Gastroesophageal sphincter (tissue), 3 donors: Measurements from ENCODE around the gene PGBD5.

Source experiments
- EP300 ChIP-seq: sonication (generic); formaldehyde crosslinking; IDR thresholded peaks from one replicate; pipeline ENCODE4 v1.6.1; 2017; ENCODE audit warnings: antibody characterized with exemption, mild to moderate bottlenecking
- TF ChIP-seq, protein P1 (sequence below), 4 experiments: fragments of 200-600 bp in 2 of 4; fragments of 450-650 bp in 2 of 4; sonication (generic) in 1 of 4; IDR thresholded peaks; one replicate each; pipeline ENCODE4 v1.5.1; 2017 to 2019; ENCODE audit warnings: antibody characterized with exemption in 4 of 4, mild to moderate bottlenecking in 2 of 4, moderate library complexity in 2 of 4

DNA sequence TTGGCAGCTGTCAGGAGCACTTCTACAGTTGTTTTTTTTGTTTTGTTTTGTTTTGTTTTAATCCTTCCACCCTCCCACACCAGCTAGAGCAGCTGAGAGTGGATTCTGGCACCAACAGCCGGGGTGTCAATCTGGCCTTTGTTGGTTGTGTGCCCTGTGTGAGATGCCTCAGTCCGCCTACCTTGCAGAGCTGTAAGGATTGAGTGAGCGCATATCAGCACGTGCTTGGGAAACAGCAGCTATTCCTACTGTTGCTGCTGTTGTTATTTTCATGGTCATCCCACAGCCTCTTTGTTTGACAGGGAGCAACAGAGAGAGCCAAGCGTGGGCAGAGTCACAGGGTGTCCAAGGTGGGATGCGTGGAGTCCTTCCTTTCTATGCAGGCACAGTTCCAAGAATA lies 50.4 kb downstream of the PGBD5 start:
- TF ChIP-seq, protein P1, sequence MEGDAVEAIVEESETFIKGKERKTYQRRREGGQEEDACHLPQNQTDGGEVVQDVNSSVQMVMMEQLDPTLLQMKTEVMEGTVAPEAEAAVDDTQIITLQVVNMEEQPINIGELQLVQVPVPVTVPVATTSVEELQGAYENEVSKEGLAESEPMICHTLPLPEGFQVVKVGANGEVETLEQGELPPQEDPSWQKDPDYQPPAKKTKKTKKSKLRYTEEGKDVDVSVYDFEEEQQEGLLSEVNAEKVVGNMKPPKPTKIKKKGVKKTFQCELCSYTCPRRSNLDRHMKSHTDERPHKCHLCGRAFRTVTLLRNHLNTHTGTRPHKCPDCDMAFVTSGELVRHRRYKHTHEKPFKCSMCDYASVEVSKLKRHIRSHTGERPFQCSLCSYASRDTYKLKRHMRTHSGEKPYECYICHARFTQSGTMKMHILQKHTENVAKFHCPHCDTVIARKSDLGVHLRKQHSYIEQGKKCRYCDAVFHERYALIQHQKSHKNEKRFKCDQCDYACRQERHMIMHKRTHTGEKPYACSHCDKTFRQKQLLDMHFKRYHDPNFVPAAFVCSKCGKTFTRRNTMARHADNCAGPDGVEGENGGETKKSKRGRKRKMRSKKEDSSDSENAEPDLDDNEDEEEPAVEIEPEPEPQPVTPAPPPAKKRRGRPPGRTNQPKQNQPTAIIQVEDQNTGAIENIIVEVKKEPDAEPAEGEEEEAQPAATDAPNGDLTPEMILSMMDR (IDR thresholded peaks at IDR 0.05) = no peak
- TF ChIP-seq EP300 = no peak
